NCI-H2171 (cell line): ENCODE data around the gene RNF167.

Experiments used
- DNase-seq: peaks from one replicate; lab custom pipeline; 2025; lab: John Stamatoyannopoulos, UW

Gene RNF167

DNA sequence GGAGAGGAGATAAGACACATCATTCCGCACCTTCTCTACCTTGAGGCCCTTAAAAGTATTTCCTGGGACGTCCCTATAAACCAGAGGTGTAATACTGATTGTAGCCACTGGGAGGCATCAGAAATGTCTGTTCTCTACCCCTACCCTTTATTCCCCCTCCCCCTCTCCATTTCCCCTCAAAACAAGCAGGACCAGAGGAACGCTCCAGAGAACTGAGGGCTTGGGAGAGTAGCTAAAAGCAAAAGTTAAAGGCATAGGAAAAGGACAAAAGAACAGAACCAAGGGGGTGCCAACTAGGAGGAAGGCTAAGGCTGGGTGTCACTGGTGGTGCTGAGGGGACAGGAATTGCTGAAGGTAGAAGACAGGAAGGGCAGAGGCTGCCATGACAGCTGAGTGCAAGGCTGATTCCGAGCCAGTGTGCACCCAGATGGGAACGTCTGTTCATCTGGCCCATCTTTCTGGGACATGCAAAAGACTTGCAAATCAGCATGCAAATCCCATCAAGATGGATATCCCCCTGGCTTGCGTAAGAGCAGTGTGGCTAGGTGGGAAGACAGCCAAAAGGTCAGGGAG is 40.7 kb downstream of the RNF167 start:
- no peak for DNase-seq

DNA sequence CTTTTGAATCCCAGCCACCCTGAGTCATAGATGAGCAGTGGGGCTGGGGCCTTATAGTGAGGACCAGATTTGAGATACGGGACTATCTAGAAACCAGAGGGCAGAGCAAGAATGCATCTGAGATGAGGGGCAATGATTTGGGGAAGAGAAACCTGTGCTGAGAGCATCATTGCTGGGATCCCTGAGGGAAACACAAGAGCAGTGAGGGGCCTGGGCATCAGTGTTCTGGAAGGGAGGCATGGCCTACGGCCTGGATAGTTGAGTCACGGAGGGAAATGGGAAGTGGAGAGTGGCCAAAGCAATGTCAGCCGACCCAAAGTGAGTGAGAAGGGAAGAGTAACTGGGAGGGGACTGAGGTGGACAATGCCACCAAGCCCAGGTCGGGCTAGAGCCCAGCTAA is 42.2 kb downstream of the RNF167 start:
- DNase-seq: no peak

DNA sequence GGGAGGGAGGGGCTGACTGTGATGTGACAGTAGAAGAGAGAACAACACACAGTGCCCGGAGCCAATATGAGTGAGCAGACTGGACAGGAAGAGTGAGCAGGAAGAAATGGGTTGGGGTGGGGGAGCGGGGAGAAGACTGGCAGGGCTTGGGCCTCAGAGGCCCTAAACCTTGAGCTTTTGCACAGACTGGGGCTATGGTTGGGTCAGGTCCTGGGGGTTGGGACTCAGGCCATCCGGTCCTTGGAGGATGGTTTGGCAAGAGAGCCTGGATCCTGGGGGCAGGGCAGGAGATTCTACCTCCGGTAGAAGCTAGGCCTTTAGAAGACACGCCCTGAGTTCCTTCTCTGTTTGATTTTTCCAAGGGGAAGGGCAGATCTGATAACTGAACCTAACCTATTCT is 46.3 kb downstream of the RNF167 start:
- no peak for DNase-seq

DNA sequence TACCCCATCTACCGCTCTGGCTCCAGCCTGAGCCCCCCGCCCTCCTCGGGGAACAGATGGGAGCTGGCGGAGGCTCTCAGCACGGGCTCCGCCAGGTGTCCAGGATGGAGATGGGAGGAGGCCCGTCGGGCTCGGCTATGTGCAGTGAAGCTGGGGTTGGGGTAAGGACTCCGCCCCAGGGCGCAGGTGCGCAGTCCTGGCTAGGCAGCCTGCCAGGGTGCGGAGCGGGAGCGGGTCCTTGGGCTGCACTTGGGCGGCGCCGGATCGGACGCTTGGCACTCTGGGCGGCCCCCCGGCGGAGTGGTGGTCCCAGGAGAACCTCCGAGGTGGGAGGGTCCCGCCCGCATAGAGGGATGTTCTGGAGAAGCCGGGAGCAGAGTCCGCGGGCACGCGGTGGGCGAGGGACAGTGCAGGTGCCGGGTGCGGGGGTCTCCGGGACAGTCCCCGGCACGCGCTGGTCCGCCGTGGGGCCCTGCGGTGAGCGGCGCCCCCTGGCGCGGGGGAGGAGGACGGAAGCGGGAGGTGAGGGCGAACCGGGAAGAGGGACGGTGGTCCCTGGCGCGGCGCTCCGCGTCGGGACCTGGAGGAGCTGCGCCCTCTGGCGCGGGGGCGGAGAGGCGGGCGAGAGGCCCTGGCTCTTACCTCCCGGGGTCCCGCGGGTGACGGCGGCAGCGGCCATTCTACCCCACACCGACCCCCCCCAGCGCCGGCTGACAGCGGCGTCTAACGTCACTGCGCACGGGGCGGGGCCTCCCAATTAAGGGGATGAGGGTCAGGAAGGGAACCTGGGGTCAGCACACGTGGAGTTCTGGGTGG is 47.1 kb downstream of the RNF167 start, which contains the start of gene CAMTA2:
Gene CAMTA2 (minus strand): TSS at position 725 of the 816 bp plus-strand sequence. CDS start 1,453 bp downstream, outside the sequence.
- peak; percentile 93 for DNase-seq

DNA sequence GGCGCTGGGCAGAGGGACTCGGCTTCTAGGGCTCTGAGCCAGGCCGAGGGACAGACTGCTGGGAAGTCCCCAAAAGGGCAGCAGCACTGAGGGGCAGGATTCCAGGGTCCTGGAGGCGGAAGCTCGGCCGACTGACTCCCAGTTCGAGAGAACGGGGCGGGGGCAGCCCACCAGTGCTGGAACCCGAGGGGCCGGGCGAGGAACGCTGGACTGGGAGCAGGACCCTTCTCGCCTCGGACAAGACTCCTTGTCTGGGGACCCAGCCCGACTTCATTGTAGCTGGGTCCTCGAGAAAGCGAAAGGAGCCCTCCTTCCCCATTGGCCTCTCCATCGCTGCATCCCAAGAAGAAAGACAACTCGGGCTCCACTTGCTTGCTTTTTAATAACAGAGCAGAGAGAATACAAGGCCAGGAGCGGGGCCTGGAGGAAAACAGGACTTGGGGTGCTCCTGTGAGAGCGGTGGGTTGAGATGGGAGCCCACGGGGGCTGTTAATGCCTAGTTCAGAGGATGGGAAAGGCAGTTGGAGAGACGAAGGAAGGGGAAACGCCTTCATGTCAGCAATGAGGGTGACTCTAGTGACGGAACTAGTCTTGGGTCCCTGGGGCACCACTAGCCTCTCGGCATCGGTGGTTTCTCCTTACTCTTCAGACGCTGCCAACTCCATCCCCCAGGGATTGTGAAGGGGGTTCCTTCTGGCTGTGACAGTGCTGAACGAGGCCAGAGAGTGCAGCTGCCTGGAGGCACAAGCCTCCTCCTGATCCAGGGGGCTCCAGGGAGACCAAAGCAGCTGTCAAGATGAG is 47.9 kb downstream of the RNF167 start:
- peak; percentile 51 for DNase-seq

DNA sequence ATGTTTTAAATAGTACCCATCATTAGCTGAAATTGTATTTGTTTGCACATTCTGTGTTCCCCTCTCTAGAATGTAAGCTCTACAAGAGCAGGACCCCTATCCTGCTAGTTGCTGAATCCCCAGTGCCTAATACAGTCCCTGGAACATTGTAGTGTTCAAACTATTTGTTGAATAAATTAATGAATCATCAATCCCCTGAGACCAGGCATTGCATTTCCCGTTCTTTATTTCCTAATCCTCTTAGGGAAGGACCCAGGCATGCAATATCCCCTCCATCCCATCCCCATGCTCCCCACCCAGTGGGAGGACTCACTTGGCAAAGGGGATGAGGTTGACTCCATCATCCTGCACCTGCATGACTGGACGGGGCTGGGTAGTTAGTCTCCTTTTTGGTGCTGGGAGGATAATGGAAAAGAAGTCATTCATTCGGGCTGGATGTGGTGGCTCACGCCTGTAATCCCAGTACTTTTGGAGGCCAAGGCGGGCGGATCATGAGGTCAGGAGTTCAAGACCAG is 54.1 kb downstream of the RNF167 start:
- no peak for DNase-seq
